Jurkat, Clone E6-1 (cell line): ENCODE measurements around the gene AKTIP. TPM values are rescaled to one million over a fixed set of nuclear protein-coding genes. Genes with fewer than 3 reads are reported as not detected.
"Not testable (repeated sequence)": the region's sequence is repeated elsewhere in the genome, so short reads cannot be mapped to it uniquely, and the experiment has no call there.

Experiments used
- DNase-seq: peaks from one replicate; pipeline ENCODE4 v3.0.0-alpha.2; 2011; ENCODE audit warnings: low read depth, low spot score
- H3K4me3 ChIP-seq: 2 replicates; pipeline ENCODE4 v1.5.1; 2011; ENCODE audit warnings: mild to moderate bottlenecking, low read length, control low read depth, moderate library complexity
- polyA plus RNA-seq: library from polyadenylated mRNA; unstranded; fragments of >200 nt; gene quantifications from one replicate; pipeline ENCODE4 v1.2.1, GENCODE V29; 2012; ENCODE audit warnings: missing spikeins; ENCODE audit not compliant: insufficient read length, insufficient read depth

Gene AKTIP
- 12.9 TPM for polyA plus RNA-seq

DNA sequence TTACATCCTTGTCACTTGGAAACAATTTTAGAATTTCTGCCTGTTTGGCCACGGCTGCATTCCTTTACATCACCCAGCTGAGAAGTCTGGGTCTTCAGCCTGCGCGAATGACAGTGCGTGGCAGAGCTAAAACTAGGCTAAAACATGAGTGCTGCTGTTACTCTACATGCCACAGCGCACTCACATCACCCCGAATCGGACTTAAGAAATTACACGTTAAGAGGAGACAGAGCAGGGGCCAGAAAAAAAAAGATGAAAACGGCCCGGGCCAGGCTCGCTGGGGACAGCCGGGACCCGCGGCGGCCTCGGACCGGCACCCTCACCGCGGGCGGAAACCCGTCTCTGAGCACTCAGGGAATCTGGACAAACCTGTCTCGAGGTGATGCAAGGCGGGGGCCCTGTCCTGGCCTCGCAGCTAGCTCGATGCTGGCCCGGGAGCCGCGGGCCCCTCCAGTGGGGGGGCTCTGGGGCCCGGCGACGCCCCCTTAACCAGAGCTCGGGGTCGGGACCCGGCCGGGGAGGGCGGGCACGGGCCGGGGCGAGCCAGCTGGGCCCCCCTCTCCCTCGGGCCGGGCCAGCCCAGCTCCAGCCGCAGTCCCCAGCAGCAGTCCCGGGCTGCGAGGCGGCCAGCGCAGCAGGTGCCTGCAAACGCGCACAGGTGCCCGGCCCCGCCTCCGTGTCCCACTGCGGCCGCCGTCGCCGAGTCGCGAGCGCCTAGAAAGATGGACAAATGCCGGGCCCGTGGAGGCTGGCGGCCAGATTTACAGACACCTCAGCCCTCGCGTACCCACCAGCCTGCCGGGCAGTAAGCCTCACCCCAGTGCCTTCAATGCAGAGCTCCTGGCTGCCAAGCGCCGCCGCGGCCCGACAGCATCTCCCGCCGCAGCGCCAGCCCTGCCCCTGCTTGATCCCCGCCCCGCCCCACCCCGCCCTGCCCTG, at the start of gene AKTIP:
Gene AKTIP, minus strand, starts transcription at position 879 of the 939 bp plus-strand sequence. CDS start 2,950 bp downstream, outside the sequence.
- peak within 1 kb of the TSS; percentile 78 for H3K4me3 ChIP-seq
- DNase-seq: no peak

DNA sequence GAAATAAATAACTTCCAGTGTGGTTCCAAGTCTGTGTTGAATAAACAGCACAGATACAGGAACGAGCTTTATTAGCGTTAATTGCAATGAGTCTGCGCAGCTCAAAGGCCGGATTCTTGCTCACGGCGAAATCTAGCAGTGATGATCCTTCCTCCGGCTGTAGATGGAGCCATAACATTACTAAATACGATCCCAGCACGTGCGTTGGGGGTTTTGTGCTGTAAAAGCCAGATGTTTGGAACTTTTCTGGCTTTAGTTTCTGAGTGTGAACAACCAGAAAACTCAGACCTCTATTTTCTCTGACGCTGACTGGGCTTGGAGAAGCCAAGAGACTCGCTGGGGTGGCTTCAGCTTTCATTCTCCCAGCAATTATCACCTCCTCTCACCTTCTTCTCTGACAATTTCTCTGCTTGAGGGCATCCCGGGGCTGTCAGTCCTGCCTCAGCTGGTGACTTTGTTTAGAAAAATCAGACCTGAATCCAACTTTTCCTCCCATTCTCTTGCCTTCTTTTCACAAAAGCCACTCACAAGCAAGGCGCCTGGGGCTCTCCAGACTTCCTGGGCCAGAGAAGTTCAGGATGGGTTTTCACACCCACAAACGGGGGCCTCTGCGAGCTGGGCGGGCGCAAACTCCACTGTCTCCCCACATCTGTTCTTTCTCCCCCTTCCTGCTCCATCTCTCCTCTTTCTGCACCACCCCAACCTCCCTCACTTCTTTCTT, 47.1 kb upstream of the AKTIP start:
- H3K4me3 ChIP-seq: no peak overlapping the region
- DNase-seq: peak; percentile 71

DNA sequence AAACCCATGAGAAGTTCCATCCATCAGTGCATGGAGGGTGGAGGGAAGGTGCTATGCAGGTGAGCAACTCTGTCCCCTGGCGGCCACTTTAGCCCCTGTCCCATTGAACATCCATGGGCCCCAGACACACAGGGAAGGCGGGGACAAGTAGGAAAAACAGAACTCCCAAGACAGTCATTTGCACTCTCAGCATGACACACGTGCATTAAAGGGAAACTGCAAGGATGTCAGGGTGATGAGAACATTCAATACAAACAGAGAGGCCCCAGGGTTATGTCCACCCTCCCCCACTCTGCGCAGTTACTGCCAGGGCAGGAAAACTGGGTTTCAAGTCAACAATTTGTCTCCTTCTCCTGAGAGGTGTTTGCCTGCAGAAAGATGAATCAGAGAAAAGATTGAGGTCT, 44.0 kb upstream of the AKTIP start:
- DNase-seq: peak; percentile 9
- H3K4me3 ChIP-seq: no peak overlapping the region

DNA sequence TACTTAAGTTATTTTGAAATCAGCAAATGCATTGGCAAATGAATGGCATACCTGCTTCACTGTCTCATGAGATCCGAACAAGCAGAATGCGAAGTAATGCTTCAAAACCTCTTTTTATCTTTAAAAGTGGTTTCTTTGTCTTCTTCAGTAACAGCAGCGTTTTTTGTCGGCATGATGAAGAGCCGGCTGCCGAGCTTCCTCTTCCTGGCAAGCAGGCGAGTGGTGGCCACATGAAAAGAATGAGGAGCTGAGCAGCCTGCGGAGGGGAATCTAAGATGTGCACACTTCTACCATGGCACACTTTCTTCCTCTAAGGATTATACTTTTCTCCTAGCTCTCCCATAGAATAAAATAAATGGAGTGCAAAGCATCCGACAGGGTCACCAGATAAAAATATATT, 42.4 kb upstream of the AKTIP start:
- DNase-seq: peak; percentile 94
- no peak overlapping the region; the same call in 1 of the 2 replicates for H3K4me3 ChIP-seq

DNA sequence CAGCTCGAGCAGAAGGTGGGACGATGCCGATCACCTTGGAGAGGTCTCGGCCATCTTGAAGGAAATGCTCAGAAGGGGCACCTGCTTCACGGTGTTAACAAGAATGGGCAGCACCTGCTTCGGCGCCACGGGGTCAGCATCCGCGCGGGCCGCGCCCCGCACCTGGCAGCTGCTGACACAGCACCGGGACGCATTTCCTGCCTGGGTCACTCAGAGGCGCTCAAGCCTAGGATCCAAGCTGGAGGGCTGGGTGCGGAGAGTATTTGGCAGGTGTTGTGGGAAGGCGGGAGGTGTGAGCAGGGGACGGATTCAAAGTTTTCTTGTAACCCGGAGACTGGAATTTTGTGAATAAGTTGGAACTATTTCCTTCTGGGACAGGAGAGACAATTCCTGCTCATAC, 39.3 kb upstream of the AKTIP start:
- no peak for DNase-seq
- no peak overlapping the region for H3K4me3 ChIP-seq

DNA sequence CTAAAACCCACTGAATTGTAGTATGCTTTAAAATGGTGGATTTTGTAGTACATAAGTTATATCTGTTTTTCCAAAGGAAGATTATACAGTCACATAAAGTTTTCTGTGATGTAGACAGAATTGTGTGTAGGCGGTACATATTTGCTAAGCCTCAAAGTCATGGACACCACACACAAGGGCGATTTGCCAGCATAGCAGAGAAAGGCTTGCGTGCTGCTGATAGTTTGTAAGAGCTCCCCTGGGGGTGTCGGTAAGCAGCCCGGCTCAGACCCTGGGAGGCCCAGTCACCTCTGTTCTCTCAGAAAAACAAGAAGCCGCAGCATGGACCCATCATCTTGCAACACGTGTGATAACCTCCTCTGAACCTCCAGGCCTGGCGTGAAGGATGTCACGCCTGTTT, 38.3 kb upstream of the AKTIP start:
- no peak for DNase-seq
- H3K4me3 ChIP-seq: no peak overlapping the region

DNA sequence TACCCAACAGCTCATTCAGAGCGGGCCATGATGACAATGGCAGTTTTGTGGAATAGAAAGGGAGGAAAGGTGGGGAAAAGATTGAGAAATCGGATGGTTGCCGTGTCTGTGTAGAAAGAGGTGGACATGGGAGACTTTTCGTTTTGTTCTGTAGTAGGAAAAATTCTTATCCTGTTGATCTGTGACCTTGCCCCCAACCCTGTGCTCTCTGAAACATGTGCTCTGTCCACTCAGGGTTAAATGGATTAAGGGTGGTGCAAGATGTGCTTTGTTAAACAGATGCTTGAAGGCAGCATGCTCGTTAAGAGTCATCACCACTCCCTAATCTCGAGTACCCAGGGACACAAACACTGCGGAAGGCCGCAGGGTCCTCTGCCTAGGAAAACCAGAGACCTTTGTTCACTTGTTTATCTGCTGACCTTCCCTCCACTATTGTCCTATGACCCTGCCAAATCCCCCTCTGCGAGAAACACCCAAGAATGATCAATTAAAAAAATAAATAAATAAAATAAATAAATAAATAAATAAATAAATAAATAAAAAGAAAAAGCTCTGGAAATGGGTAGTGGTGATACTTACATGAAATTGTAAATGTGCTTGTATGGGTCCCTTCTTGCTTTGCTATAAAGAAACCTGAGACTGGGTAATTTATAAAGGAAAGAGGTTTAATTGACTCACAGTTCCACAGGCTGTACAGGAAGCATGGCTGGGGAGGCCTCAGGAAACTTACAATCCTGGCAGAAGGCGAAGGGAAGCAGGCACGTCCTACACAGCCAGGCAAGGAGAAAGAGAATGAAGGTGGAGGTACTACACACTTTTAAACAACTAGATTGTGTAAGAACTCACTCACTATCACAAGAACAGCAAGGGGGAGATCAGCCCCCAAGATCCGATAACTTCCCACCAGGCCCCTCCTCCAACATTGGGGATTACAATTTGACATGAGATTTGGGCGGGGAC, 37.0 kb upstream of the AKTIP start:
- not testable (repeated sequence) for H3K4me3 ChIP-seq, DNase-seq

DNA sequence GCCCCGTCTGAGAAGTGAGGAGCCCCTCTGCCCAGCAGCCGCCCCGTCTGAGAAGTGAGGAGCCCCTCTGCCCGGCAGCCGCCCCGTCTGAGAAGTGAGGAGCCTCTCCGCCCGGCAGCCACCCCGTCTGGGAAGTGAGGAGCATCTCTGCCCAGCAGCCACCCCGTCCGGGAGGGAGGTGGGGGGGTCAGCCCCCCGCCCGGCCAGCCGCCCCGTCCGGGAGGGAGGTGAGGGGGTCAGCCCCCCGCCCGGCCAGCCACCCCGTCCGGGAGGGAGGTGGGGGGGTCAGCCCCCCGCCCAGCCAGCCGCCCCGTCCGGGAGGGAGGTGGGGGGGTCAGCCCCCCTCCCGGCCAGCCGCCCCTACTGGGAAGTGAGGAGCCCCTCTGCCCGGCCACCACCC, 36.3 kb upstream of the AKTIP start:
- H3K4me3 ChIP-seq, DNase-seq: not testable (repeated sequence)

DNA sequence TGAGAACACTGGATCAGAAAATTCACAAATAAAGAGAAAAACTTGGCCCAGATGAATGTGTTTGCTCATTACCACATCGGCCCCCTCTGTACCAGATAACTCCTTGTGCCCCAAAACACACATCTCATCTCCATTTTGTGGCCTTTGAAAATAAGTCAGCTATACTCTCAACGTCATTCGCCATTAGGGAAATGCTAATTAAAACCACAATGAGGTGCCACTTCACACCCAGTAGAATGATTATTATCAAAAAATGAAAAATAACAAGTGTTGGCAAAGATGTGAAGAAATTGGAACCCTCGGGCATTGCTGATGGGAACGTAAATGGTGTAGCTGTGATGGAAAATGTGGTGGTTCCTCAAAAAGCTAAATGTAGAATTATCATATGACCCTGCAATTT, 34.6 kb upstream of the AKTIP start:
- no peak for DNase-seq
- no peak overlapping the region for H3K4me3 ChIP-seq

DNA sequence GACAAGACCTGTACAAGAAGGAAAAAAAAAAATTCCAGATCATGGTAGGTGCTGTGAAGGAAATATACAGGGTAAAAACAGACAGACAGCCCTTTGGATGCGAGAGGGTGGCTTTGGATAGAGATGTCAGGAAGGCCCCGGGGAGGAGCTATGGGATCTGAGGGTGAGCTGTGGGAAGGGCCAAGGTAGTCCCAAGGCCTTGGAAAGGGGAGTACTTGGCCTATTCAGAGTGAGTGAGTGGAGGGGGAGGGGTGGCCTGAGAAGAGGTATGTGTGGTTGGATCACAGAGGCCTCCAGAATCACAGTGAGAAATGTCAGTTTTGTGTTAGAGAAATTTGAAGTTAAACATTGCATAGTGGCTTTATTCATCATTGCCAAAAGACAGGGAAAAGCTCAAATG, 31.2 kb upstream of the AKTIP start:
- DNase-seq: no peak

DNA sequence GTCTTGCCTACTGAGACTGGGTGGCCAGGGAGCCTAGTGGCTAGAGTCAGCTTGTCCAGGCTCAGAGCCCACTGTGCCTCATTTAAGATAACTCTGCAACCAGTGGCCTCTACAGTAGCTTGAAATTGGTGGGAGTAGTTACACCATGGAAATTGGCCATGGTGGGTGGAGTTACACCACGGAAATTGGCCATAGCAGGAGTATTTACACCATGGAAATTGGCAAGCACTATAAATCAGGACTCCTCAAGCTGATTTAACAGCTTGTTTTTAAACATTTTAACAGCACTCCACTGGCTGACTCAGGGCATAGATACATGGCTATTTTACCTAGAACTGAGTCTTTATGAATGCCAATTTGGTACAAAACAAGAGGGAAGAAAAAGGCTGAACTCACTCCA, 27.7 kb upstream of the AKTIP start:
- no peak overlapping the region for H3K4me3 ChIP-seq

More for the DNA sequence above, 31.2 kb upstream of the AKTIP start:
- no peak overlapping the region for H3K4me3 ChIP-seq

DNA sequence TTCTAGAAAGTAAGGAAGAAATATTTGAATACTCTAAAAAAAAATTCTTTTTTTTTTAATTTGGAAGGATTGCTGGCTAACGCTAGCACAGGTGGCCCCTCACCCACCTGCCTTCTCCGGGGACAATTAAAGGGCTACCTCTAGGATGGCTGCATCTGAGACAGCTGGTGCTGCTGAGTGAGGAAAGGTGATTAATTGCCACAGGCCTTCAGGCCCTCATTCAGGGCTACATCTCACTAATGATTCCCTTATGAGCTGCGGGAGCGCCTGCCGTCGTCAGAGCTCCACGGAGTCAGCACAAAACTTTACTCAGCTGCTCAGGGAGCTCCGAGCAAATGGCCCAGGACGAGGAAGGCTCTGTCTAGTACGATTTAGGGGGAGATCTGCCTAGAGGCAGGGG, 27.0 kb upstream of the AKTIP start:
- H3K4me3 ChIP-seq: no peak overlapping the region

More for the DNA sequence above, 27.7 kb upstream of the AKTIP start:
- DNase-seq: no peak

DNA sequence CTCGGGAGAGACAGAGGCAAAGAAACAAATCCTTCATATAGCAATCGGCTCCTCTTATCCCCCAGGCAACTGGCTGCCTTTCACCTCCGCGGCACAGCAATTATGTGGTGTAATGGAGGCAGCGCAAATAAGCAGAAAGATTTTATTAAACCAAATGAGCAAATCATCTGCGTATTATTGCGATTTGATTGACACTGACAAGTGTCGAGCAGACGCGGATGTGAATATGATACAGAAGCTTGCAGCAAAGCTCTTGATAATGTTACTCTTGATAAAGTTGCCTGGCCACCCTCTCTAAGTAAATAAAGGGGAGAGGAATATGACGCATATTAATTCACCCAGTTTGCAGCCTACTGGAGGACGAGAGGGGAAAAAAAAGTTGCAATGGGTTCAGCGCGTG, 26.5 kb upstream of the AKTIP start:
- DNase-seq: no peak

More for the DNA sequence above, 27.0 kb upstream of the AKTIP start:
- DNase-seq: no peak

DNA sequence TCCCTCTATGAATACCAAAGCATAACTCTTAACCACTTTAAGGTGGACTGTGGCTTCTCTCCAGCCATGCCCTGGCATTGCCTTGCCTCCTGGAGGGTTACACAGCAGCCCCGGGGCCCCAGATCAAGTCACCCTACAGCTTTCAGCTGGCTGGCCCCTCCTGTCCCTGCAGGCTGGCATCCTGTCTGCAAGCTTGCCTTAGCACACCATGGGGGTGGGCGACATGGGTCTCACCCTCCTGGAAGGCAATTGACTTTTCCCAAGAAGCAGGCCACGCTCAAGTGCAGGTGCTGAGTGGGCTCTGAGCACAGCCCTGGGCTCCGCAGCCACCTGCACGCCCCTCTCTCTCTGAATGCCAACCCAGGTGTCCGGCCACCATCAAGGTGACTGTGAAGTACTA, 25.8 kb upstream of the AKTIP start:
- H3K4me3 ChIP-seq: no peak overlapping the region
- DNase-seq: no peak

More for the DNA sequence above, 26.5 kb upstream of the AKTIP start:
- no peak overlapping the region for H3K4me3 ChIP-seq

DNA sequence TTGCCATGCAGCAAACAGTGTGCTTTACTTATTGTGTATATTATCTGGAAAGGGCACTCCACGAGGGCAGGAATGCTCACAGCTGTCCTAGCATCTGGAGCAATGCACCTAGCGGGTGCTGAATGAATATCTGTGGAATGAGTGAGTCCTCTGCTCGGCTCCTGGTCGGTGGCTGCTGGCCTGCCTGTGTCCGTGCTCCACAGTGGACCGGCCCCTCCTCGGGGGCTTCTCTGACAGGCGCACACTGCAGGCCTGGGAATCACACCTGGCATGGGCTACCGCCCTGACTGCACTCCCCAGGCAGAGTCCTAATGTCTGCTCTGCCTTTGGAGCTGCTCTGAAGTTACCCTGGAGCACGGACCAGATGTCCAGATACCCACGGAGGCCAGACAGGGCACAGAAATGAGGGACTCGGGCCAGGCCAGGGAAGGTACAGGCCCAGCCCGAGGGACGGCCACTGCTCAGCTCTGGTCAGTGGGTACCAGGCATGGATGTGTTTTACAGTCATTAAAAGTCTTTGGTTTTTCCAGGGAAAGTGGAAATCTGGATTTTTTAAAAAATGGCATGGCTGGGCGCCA, 21.1 kb upstream of the AKTIP start:
- no peak overlapping the region for H3K4me3 ChIP-seq
- DNase-seq: no peak

DNA sequence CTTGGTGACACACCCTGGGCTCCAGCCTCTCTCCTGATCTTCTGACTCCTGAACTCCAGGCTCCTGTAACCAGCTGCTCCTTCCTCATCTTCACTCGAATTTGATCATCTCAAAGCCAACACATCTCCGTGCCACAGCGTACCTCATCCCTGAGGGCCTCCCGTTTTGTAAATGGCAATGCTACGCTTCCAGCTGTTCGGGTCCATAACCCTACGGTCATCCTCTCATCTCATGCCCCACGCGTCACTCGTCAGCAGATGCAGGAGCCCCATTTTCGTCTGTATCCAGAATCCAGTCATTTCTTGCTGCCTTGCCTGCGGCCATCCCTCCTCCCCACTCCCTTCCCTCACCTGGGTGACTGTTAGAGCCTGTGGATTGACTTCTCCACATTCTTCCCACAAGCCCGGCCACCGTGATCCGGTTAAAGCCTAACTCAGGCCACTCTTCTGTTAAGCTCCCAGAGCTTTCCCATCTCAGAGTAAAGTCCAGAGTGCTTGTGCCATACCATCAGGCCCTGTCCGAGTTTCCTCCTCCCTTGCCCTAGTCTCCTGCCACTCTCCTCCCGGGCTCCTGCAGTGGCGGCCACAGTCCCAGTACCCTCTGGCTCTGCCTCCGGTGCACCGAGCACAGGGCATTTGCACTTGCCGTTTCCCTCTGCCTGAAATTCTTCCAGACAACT, 20.3 kb upstream of the AKTIP start:
- no peak overlapping the region for H3K4me3 ChIP-seq
- no peak for DNase-seq

DNA sequence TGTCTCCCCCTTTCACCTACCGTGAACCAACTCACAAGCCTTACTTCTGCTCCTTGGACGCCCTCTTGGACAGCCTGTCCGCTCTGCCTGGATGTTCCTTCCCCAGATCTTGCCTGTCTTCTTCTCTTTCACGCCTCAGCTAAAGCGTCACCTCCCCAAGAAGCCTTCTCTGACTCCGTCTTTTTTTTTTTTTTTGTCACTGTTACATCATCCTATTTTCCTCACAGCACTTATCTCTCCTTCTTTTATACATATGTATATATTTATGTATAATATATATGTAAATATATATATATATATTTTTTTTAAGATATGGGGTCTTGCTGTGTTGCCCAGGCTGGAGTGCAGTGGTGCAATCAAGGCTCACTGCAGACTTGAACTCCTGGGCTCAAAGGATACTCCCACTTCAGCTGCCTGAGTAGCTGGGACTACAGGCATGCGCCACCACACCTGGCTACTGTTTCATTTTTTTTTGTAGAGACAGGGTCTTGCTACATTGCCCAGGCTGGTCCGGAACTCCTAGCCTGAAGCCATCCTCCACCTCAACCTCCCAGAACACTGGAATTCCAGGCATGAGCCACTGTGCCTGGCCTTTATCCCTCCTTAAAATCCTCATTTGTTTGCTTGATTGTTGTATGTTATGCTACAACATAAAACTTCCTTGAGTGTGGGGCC, 16.5 kb upstream of the AKTIP start:
- no peak for DNase-seq
- H3K4me3 ChIP-seq: peak overlapping the region; percentile 25; the same call in 1 of the 2 replicates
